Uterus (tissue), 2 donors: ENCODE data around the gene RNH1.

ENCODE experiments used
- POLR2A ChIP-seq, 2 donors: fragments of 450-650 bp; IDR thresholded peaks; one replicate each; pipeline ENCODE4 v1.6.1; 2016; ENCODE audit warnings: antibody characterized with exemption in 2 of 2, mild to moderate bottlenecking in 1 of 2, moderate library complexity in 1 of 2
- TF ChIP-seq, protein P1 (sequence below), 4 experiments: fragments of 200-600 bp in 2 of 4; fragments of 450-650 bp in 2 of 4; sonication (generic) in 2 of 4; IDR thresholded peaks; one replicate each; pipeline ENCODE4 v1.5.1; 2016 to 2019; ENCODE audit warnings: antibody characterized with exemption in 4 of 4, mild to moderate bottlenecking in 2 of 4, moderate library complexity in 1 of 4

DNA sequence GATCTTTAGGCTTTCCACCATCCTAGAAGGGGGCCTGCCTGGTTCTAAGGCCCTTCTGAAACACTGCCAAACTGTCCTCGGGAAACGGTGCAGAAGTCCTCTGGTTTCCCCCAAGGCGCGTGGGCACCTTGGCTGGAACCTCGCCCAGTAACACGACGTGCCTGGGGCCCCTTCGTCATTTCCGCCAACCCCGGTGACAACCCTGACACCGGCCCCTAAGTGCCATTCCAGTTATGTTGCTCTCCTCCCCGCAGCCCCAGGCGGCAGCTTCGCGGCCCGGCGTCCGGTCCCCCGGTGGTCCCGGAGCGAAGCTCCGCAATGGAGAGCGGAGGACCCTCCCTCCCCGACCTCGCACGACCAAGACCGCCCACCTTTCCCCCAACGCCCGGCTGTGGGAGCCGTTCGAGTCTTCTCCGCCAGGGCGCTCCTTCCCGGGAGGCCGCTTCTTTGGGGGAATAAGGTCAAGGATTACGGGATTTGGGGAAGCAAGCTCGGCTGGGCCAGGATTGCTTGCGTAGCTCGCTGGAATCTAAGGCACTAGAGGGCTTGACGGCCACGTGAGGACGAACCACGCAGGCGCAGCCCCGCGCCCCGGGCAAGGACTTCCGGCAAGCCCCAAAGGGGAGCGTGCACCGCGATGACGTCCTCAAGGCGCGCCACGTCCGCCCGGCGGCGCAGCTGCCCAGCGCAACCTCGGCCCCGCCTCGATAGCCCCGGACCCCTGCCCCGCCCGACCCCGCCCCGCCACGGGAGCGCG lies 626 bp downstream of the RNH1 start:
- TF ChIP-seq, protein P1, sequence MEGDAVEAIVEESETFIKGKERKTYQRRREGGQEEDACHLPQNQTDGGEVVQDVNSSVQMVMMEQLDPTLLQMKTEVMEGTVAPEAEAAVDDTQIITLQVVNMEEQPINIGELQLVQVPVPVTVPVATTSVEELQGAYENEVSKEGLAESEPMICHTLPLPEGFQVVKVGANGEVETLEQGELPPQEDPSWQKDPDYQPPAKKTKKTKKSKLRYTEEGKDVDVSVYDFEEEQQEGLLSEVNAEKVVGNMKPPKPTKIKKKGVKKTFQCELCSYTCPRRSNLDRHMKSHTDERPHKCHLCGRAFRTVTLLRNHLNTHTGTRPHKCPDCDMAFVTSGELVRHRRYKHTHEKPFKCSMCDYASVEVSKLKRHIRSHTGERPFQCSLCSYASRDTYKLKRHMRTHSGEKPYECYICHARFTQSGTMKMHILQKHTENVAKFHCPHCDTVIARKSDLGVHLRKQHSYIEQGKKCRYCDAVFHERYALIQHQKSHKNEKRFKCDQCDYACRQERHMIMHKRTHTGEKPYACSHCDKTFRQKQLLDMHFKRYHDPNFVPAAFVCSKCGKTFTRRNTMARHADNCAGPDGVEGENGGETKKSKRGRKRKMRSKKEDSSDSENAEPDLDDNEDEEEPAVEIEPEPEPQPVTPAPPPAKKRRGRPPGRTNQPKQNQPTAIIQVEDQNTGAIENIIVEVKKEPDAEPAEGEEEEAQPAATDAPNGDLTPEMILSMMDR (IDR thresholded peaks at IDR 0.05): peak in 1 of 4 experiments; percentile 7
- TF ChIP-seq POLR2A (IDR thresholded peaks at IDR 0.05): peak; percentile 48 to 68
